A549 treated with CpdA at 1 μM for 4 hours (cell line): ENCODE results near the gene UBC. TPM values are rescaled to one million over a fixed set of nuclear protein-coding genes. Genes with fewer than 3 reads are reported as not detected.

Experiments
- total RNA-seq: library from RNA; stranded (reverse); fragments of 200-300 nt; extraction: Qiagen RNA extraction; gene quantifications from 5 replicates; pipeline ENCODE4 v1.2.3, GENCODE V29; 2022; ENCODE audit warnings: low read depth

UBC gene
- 1,077 to 1,622 TPM (median 1,244 TPM) in 5 replicates for total RNA-seq

DNA sequence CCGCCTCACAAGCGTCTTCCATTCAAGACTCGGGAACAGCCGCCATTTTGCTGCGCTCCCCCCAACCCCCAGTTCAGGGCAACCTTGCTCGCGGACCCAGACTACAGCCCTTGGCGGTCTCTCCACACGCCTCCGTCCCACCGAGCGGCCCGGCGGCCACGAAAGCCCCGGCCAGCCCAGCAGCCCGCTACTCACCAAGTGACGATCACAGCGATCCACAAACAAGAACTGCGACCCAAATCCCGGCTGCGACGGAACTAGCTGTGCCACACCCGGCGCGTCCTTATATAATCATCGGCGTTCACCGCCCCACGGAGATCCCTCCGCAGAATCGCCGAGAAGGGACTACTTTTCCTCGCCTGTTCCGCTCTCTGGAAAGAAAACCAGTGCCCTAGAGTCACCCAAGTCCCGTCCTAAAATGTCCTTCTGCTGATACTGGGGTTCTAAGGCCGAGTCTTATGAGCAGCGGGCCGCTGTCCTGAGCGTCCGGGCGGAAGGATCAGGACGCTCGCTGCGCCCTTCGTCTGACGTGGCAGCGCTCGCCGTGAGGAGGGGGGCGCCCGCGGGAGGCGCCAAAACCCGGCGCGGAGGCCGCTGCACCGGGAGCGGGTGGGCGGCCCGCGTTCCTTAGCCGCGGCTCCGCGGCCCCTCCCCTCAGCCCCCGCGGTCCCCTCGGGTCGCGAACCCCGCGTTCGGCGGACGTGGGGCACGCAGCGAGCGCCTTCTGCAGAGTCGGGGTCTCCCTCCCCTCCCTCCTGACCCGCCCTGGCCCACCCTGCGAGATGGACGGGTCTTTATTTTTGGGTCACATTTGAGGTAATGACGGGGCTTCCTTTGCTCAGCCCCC lies at the start of gene UBC:
UBC (minus strand) TSS at position 259 of the 847 bp plus-strand sequence. CDS start 879 bp downstream, outside the sequence.

DNA sequence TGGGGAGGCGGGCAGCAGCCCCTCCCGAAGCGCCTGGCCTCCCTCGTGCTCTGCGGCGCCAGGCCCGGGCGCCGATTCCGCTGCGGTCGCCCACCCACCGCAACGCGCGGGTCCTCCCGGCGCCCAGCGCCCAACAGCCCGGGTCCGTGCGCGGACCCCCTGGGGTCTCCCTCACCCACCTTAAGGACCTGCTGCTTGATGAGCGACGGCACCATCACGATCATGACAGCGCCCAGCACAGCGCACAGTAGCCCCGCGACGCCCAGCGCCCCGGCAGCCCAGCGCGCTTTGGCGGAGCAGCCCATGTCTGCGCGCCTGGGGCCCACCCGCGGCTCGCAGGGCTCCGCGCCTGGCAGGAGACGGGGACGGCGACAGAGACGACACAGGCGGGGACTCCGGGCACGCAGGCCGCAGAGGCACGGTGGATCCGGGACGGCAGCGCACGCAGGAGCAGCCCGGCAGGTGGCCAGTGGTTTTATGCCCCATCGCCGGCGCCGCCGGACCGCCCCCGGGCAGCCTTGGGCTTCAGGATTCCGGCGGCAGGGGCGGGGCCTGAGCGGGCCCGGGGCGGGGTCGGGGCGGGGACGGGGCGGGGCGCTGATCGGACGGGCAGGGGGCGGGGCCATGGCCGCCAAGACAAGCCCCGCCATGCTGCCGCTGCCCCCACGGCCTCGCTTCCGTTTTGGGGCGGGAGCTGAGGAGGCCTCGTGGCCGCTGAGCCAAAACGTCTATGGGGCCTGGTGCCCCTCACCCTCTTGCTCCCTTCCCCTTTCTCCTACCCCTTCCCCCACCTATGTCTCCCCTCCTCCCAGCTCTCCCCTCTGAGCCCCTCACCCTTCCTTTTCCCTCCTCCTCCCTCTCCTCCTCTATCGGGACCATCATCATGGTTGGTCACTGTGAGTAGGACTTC lies 50.8 kb downstream of the UBC start, which contains the start of gene SCARB1:
SCARB1 (minus strand) TSS at position 449 of the 910 bp plus-strand sequence; CDS start at position 305, 144 bp downstream.

Other genes with a start within 250 kb of the UBC start
- gene SCARB1, start 50.8 kb downstream of the UBC start, total RNA-seq: 112 to 161 TPM (median 149 TPM) in 5 replicates
- 35.9 to 47.8 TPM (median 44.1 TPM) in 5 replicates for gene DHX37, start 74.5 kb upstream of the UBC start, total RNA-seq
- gene BRI3BP, start 79.0 kb upstream of the UBC start, total RNA-seq: 18.4 to 21.7 TPM (median 19.9 TPM) in 5 replicates
- gene AACS, start 150.8 kb upstream of the UBC start, total RNA-seq: 16.2 to 19.1 TPM (median 17.9 TPM) in 5 replicates